DMS153 (cell line): ENCODE data around the gene DAPP1.

Experiments
- DNase-seq: peaks from one replicate; lab custom pipeline; 2025; lab: John Stamatoyannopoulos, UW

The DAPP1 gene

DNA sequence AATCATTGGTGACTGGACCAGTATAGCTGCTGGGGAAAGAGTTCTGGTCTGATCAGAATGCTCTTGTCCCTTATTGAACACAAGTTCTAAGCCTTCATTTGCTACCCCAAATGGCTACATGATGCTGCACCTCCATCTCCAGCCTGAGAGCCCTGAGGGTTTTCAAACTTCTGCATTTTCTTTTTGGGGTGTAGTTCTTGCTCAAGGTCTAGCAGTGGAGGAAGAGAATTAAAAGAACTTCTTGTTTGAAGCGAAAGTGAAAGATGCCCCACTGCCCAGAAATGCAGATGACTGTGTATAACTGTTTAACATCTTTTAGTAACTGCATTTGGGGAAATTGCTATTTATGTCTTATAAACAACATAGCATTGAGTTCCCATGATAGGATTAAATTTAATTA, 39.1 kb downstream of the DAPP1 start:
- no peak for DNase-seq

DNA sequence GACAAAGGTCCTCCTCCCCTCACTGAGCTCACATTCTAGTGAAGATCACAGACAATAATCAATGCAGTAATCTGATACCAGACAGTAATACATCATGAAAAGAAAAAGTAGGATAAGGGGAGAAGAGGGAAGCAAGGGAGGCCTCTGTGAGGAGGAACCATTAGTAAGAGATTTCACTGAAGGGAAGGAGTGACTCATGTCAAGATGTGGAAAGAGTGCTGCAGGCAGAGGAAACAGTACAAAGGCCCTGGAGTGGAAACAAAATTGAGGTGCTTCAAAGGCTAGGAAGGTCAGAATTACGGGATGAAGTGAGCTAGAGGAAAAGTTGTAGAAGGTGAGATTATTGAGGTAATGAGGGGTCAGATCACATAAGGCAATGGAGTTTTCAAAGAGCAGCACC, 39.5 kb downstream of the DAPP1 start:
- no peak for DNase-seq

DNA sequence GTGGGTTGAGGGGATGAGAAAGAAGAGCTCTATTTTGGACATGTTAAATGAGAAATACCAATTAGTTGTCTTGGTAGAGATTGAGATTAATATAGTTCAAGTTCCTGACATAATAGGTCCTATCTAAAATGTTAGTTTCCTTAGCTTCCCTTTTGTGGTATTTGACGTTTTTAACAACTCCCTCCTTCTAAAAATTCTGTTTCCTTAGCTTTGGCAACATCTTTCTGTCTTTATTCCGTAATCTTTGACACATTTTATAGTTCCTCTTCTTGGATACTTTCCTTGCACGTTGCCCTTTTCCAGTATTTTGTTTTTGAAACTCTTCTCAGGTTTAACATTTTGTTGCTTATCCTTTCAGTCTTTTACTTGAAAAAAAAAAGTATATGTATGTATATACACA, 40.7 kb downstream of the DAPP1 start:
- DNase-seq = no peak

DNA sequence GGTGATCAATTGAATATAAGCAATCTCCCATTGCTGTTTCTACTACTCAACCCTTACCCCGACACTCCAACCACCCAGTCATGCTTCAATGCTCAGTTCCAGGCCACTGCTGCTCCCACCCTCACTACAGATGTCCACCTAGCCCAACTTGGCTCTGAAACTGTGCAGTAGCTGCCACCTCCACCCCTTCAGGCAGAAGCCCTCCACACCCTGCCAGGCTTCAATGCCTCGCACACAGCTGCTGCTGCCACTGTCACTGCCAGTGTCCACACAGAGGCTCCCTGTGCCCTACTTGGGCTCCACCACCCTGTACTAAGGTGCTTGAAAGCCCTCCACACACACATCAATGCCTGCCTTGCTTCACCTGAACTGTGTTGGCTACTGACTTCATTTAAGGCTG, 43.0 kb downstream of the DAPP1 start:
- DNase-seq = no peak

DNA sequence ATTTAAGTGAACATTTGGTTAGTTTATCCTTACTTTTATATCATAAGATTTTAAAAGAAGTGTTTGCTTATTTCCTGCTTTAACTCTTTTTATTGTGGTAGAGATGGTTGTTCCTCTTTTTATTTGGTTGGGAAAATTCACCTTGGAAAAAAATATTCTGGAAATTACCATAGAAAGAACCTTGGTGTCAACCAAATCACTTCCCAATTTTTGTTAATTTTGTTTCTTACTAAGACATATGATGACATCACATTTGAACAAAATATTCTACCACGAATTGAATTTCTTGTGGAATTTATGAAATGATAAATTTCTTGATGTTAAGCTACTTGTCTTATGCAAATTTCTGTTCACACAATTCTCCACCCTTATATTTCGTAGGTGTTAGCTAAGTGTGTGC, 43.9 kb downstream of the DAPP1 start:
- DNase-seq = no peak

DNA sequence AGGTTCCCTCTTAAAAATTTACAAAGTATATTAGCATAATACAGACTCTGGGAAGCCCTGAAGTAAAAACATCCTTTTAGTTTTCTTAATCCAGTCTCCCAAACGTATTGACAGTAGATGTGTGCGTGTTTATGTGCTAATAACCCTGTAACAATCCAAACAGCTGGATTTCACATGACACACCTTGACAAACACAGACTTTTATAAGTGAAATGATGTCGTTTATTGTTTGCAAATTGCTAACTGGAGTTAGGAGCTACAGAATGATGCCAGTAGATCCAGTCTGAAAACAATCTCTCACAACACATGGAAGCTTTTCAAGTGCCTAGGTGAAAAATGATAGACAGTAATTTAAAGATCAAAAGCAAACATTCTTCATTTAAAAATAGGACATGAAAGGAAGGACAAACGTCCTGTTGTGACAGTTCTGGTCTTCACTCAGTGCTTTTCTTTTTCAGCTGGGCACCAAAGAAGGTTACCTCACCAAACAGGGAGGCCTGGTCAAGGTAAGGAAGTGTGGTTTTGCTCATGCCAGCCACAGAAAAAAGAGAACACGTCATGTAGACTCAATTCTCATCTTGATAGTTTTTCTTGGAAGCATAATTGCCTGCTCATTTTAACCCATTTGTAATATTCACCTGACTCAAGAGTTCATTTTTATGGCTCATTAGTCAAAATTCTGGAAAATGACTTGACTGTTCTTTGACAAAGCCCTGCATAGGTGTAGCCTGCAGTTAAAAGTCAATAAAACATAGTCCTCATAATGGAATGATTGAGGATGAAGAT, 44.7 kb downstream of the DAPP1 start:
- DNase-seq = no peak

DNA sequence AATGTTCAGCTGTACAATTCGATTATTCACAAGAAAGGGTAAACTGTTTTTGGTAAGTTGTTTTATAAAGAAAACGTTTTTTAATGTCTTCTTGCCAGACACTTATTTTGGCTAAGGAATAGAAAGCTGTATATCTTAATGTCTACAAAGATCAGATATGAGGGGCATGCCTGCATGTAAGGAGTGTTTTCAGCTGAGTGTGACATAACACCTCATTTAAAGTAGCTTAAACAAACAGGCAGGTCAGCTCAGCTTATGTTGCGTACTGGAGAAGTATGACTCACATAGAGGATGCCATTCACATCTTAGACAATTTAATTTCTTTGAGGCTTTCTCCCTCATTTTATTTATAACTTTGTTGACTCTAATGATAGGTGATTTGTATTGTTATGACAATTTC, 47.2 kb downstream of the DAPP1 start:
- no peak for DNase-seq

DNA sequence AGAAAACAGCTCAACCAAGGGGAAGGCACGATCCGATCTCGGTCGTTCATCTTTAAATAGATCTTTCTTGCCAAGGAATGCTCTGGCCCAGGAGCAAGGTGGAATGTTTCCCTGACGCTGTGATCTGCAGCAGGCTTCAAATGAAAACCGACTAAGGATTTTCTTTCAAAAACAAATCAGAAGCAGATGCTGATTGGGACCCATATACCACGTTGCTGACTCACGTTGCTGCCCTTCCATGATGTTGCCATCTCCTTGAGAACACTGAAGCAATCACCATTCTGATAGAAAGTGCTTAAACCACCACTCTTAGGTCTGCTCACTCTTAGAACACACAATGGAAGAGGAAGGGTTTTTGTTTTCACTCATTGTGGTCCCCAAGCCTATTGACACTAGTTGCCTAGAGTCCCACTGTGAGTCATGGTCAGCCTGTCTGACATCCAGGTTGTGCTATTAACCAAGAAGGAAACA, 51.5 kb downstream of the DAPP1 start:
- no peak for DNase-seq

DNA sequence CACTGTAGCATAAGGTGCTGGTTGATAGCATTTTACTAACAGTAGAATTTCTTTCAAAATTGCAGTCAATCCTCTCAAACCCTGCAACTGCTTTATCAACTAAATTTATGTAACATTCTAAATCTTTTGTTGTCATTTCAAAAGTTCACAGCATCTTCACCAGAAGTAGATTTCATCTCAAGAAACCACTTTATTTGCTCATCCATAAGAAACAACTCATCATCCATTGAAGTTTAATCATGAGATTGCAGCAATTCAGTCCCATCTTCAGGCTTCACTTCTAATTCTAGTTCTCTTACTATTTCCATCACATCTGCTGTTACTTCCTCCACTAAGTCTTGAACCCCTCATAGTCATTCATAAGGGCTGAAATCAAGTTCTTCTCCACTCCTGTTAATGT, 55.9 kb downstream of the DAPP1 start:
- no peak for DNase-seq

DNA sequence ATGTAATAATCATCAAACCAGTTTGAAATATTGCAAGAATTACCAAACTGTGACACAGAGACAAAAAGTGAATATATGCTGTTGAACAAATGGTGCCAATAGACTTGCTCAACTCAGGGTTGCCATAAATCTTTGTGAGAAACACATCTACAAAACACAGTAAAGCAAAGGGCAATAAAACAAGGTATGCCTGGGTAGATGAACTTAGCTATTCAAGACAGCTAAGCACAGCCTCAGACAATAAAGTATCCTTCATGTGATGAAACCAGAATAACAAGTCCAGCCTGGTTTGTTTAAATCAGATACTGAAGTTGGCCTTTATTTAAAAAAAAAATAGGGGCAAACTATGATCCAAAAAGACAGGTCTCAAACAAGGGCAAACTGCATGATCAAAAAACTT, 58.4 kb downstream of the DAPP1 start:
- DNase-seq = no peak

DNA sequence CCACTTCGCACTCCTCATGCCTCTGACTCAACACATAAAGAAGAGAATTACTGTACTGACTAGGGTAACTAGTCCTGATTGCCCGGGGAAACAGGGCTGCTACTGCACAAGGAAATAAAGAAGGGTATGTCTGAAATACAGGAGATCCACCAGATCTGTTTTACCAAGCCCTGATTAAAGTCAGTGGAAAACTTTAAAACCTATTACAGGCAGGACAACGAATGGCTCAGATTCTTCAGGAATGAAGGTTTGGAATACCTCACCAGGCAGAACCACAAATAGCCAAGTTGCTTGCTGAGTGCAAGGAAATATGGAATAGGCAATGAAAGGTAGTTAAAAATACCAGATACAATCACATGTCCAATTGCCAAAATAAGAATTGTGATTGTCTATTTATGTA, 60.3 kb downstream of the DAPP1 start:
- no peak for DNase-seq

DNA sequence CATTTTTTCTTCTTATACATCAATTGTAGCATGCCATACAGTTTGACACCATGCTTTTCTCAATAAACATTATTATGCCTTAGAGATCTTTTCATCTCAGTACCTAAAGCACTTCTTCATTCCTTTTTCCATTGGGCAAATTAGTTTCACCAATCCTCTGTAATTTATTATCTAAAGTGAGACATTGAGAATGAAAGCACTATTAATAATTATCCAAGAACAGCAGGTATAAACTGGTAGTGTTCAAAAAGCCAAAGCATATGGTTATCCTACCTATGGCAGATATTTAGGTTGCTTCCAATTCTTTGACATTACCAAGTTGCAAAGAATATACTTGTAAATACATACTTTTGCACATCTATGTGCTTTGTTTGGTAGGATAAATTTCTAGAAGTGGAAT, 62.0 kb downstream of the DAPP1 start:
- DNase-seq = no peak

DNA sequence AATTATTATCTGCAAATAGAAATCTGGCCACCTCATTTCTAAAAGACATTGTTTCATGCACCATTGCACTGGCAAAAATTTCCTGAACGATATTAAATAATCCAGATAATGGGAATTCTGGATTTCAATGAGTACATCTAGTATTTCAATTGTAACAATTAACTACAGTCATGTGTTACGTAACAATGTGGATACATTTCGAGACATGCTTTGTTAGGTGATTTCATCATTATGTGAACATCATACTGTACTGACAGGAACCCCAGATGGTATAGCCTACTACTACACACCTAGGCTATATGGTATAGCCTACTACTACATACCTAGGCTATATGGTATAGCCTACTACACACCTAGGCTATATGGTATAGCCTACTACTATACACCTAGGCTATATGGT, 62.8 kb downstream of the DAPP1 start:
- no peak for DNase-seq

DNA sequence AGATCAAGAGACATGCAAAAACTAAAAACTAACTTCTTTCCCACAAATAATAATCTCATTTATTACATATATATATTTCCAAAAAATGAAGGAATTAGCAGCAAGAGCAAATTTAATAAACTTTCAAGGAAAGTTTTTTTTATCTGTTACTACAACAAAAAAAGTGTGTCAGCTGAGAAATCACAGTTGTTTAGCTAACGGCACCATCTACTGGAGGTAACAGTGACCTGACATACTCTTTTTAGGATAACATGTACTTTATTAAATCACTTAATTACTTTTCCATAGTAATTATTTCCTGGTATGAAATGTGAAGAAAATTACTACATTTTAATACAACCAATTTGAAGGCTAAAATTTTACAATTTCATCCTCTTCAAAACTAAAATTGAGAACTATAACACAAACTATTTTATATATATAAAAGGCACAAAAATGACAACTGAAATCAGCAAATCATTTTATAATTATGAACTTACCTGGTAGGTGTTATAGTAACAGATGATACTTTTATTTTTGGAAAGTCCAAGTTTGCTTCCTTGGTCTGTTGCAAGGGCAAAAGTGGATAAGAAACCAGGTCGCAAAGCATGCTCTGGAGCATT, 68.5 kb downstream of the DAPP1 start:
- DNase-seq = no peak

DNA sequence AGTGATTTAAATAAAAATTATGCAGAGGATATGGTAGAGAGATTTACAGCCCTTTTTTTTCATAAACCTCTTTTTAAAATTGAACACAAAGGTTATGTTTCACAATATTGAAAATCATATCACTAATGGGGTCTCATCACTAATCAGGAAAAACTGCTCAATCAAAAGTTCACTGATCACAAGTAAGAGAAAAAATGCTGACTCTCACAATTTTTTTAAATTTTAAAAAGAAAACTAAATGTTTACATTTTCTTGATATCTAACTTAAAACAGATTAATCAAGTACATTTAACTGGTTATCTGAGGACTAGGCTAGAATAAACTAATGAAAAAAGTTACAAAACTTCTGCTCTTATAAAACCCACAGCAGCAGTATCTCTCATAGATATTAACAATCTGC, 69.1 kb downstream of the DAPP1 start:
- no peak for DNase-seq

DNA sequence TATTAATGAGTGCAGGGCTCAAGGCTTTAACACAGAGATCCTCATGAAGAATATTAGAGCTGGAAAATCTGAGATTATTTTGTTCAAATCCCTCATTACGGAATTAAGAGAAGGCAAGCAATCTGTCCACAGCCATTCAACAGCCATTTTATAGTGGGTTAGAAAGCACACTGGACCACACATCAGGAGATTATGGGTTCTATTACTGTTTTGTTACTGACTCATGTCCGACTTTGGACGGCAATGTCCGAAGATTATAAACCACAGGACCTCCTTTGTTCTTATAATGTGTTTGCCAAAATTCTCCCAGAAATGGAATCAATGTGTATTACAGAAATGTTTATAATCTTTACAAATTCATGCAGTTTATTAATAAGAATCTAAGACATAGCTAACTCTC, 69.5 kb downstream of the DAPP1 start:
- DNase-seq = no peak

DNA sequence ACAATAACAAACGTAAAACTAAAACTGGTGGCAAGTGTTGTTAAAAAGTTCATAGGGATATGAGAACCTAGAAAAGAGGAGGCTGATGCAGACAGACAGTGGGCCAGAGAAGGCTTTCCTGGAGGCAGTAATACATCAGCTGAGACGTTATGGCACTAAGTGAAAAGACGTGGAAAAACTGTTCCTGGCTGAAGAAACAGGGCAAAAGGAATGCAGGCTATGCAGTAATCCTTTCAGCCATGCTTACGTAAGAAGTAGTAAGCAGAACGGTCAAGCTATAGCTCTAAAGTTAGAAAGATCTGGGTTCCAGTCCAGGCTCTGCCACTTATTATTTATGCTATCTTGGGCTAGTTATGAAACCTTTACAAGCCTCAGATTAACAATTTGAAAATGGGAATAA, 71.2 kb downstream of the DAPP1 start:
- no peak for DNase-seq

DNA sequence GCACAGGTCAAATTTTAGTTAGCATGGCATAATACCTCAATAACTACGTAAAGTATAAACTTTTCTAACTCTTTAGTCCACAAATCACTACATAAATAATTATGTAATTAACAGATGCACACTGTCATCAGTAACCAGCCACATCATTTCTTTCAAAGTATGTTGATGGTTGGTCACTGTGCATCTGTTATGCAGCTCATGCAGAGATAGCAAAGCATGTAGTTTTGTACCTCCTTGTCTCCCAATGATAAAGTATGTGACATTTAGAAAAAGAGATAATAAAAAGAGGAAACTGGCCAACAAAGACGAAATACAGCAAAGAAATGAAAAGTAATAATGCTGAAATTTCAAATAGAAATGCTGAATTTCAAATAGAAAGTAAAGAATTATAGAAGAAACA, 74.7 kb downstream of the DAPP1 start:
- DNase-seq = no peak

DNA sequence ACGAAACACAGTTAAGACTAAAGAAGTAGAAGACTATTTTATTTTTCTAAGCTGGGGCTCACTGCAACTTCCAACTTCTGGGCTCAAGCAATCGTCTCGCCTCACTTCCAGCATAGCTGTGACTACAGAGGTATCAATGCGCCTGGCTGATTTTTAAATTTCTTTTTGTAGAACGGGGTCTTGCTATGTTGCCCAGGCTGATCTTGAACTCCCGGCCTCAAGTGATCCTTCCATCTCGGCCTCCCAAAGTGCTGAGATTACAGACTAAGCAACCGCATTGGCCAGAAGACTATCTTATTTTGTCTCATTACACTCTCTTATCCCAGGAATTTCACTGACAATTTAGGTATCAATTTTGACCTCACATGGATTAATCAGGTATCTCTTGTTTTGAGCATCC, 76.4 kb downstream of the DAPP1 start:
- DNase-seq = no peak

DNA sequence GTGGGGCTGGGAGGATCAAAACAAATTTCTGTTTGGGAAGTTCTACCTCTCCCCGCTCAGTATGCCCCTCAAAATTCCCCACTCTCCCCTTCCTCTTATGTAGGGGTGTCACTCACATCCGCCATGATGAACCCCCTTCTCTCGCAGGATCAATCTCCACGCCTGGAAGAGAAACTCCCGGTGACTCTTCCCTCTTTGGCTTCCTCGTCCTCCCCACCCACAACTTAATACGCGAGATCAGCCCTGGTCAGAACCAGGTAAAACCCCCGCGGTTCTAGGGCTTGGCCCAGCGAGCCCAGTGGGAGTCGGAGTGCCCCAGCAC, 77.2 kb downstream of the DAPP1 start:
- no peak for DNase-seq

DNA sequence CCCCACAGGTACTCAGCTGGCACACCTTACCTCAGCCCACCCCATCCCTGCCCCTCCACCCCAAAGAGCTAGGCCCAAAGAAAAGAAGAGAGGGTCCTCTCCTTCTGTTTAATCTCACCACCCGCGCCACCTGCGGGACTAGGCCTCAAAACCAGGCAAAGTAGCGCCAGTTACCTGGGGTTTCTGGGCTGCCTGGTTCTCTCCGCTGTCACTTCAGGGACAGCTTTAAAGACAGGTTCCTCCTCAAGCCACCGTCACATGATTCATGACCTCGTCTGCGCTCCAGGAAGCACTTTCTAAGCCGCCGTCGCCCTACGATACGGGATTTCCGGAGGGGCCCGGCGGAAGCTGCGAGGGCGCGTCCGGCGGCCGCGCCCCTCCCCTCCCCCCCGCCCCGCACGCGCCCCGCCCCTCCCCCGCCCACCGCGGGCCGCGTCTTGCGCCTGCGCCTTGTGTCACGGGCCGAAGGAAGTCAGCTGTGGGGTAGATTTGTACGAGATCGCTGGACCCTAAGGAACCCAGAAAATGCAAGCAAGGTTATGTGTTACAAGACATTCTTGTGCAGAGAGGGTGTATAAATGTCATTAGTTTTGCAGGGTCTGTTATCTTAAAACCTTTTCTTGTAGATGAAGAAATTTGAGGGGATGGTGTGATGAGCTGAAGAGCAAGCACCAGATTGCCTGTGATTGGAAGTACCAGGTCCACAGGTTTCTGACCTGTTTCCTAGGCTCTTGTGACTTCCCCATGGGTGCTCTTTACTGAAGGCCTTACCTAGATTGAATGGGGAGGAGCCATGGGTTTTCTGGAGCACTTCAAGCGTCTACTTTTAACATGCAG, 77.8 kb downstream of the DAPP1 start, which contains the start of gene LAMTOR3:
TSS of gene LAMTOR3 (minus strand) at position 267 of the 837 bp plus-strand sequence. CDS start 464 bp downstream, outside the sequence.
- peak; percentile 81 for DNase-seq

DNA sequence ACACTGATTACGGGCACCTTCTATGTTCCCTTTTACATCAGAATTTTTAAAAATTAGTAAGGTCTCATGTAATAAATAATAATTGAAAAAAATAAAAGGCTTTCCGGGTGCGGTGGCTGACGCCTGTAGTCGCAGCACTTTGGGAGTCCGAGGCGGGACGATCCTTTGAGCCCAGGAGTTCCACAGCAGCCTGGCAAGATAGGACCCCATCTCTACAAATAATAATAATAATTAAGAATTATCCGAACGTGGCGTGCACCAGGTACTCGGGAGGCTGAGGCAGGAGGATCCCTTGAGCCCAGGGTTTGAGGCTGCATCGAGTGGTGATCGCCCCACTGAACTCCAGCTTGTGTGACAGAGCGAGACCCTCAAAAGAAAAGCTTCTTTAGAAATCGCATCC, 78.4 kb downstream of the DAPP1 start:
- DNase-seq = no peak

DNA sequence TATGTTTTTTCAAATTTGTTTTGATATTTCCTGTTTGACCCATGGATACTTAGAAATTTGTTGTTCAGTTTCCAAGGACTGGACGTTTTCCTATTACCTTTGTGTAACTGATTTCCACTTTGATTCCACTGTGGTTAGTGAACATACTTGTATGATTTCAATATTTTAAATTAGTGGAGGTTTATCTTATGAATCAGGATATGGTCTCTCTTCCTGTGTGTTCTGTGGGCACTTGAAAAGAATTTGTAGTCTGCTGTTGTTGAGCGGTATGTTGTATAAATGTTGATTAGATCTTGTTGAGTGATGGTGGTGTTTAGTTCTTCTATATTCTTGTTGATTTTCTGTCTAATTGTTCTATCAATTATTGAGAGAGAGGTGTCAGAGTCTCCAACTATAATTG, 98.8 kb downstream of the DAPP1 start:
- DNase-seq = no peak
